Stimulated activated effector memory CD8-positive, alpha-beta T cell treated with anti-CD3 and anti-CD28 coated beads, Interleukin-12 subunit alpha, Interleukin-12 subunit beta, amount 100 ng/mL, for 72 hours (primary cell): ENCODE measurements around the gene MAST1.
A peak's percentile ranks its signal among the peaks of the same experiment; 100 is the strongest.

ENCODE experiments used
- ATAC-seq: fragments of 150-1000 bp; cut with Tn5 transposase; 2 replicates; pipeline ENCODE4 v1.10.0; 2021
- DNase-seq, 2 donors: peaks; one replicate each; pipeline ENCODE4 v3.0.0; 2021 to 2022; ENCODE audit warnings: low spot score in 2 of 2
- H3K27ac Mint-ChIP-seq: one replicate; pipeline ENCODE4 v1.8.0; 2022; ENCODE audit warnings: mild to moderate bottlenecking, mixed read lengths
- H3K36me3 Mint-ChIP-seq: one replicate; pipeline ENCODE4 v1.8.0; 2022; ENCODE audit warnings: mild to moderate bottlenecking, mixed read lengths
- H3K4me1 Mint-ChIP-seq: one replicate; pipeline ENCODE4 v1.8.0; 2022; ENCODE audit warnings: mixed read lengths
- H3K4me3 Mint-ChIP-seq: one replicate; pipeline ENCODE4 v1.8.0; 2022; ENCODE audit warnings: mild to moderate bottlenecking, mixed read lengths
- H3K9me3 Mint-ChIP-seq: one replicate; pipeline ENCODE4 v1.8.0; 2022; ENCODE audit warnings: mixed read lengths

Gene MAST1

GRCh38 chr19:12868540-12869112, 30.3 kb downstream of the MAST1 start:
- ATAC-seq (peak; percentile 4), DNase-seq (no peak)
- H3K27ac Mint-ChIP-seq, result no peak overlapping the region
- H3K4me1 Mint-ChIP-seq, result peaks cover 20% of the 10 kb centered on the region
- H3K4me3 Mint-ChIP-seq, result no peak overlapping the region
- no peaks in the 10 kb centered on the region for H3K9me3 Mint-ChIP-seq
- peaks cover 6% of the 10 kb centered on the region for H3K36me3 Mint-ChIP-seq

- Mint-ChIP-seq H3K9me3 (no peaks in the 10 kb centered on the region), H3K27ac (no peak overlapping the region), H3K4me1 (peaks cover 15% of the 10 kb centered on the region), H3K4me3 (no peak overlapping the region), H3K36me3 (peaks cover 13% of the 10 kb centered on the region)
- DNase-seq (no peak), ATAC-seq (no peak)
These were observed 33.4 kb downstream of the MAST1 start for GRCh38 chr19:12871681-12872080.

GRCh38 chr19:12872255-12872654, 33.9 kb downstream of the MAST1 start:
- Mint-ChIP-seq H3K4me1 (peaks cover 9% of the 10 kb centered on the region), H3K4me3 (no peak overlapping the region), H3K27ac (no peak overlapping the region)

GRCh38 chr19:12872941-12873890, 34.9 kb downstream of the MAST1 start:
- Mint-ChIP-seq H3K9me3 (no peaks in the 10 kb centered on the region), H3K4me1 (peaks cover 8% of the 10 kb centered on the region), H3K36me3 (peaks cover 28% of the 10 kb centered on the region), H3K27ac (no peak overlapping the region), H3K4me3 (peak overlapping the region; percentile 58)
- ATAC-seq, result peak; percentile 77
- DNase-seq, result peak in 1 of 2 donors; percentile 78

More at GRCh38 chr19:12872255-12872654, 33.9 kb downstream of the MAST1 start:
- DNase-seq (no peak), ATAC-seq (no peak)
- H3K9me3 Mint-ChIP-seq, result no peaks in the 10 kb centered on the region
- H3K36me3 Mint-ChIP-seq, result peaks cover 18% of the 10 kb centered on the region

GRCh38 chr19:12873891-12874745, 35.8 kb downstream of the MAST1 start:
- DNase-seq (no peak), ATAC-seq (no peak)
- peaks cover 8% of the 10 kb centered on the region for H3K4me1 Mint-ChIP-seq
- no peaks in the 10 kb centered on the region for H3K9me3 Mint-ChIP-seq
- peaks cover 37% of the 10 kb centered on the region for H3K36me3 Mint-ChIP-seq
- peak overlapping the region; percentile 58 for H3K4me3 Mint-ChIP-seq
- H3K27ac Mint-ChIP-seq, result no peak overlapping the region

- Mint-ChIP-seq H3K27ac (no peak overlapping the region), H3K36me3 (peaks cover 41% of the 10 kb centered on the region), H3K4me1 (peaks cover 17% of the 10 kb centered on the region), H3K9me3 (no peaks in the 10 kb centered on the region), H3K4me3 (no peak overlapping the region)
- ATAC-seq, result no peak
- DNase-seq, result no peak
These were observed 36.8 kb downstream of the MAST1 start for GRCh38 chr19:12875086-12875485.

- peak overlapping the region; percentile 81 for H3K27ac Mint-ChIP-seq
- peak overlapping the region; percentile 87 for H3K4me3 Mint-ChIP-seq
- H3K9me3 Mint-ChIP-seq, result no peaks in the 10 kb centered on the region
- peaks cover 38% of the 10 kb centered on the region for H3K4me1 Mint-ChIP-seq
- H3K36me3 Mint-ChIP-seq, result peaks cover 48% of the 10 kb centered on the region
- ATAC-seq (peak; percentile 3), DNase-seq (no peak)
These were observed 42.3 kb downstream of the MAST1 start for GRCh38 chr19:12880551-12881171.

- DNase-seq (peak; percentile 76 to 94), ATAC-seq (peak; percentile 81)
- H3K27ac Mint-ChIP-seq, result peak within 1 kb of the TSS; percentile 81
- peaks cover 39% of the 10 kb centered on the region for H3K4me1 Mint-ChIP-seq
- peak within 1 kb of the TSS; percentile 87 for H3K4me3 Mint-ChIP-seq
- H3K9me3 Mint-ChIP-seq, result no peaks in the 10 kb centered on the region
- peaks cover 45% of the 10 kb centered on the region for H3K36me3 Mint-ChIP-seq
These were observed 43.0 kb downstream of the MAST1 start, which contains the start of gene DNASE2 for GRCh38 chr19:12881172-12881808. Gene DNASE2 (minus strand): TSS chr19:12881449. CDS start chr19:12881375, 74 bp downstream.

GRCh38 chr19:12882589-12882988, 44.3 kb downstream of the MAST1 start:
- Mint-ChIP-seq H3K9me3 (no peaks in the 10 kb centered on the region), H3K36me3 (peaks cover 32% of the 10 kb centered on the region), H3K4me1 (peaks cover 43% of the 10 kb centered on the region), H3K4me3 (peak overlapping the region; percentile 87), H3K27ac (no peak overlapping the region)
- no peak for DNase-seq
- ATAC-seq, result no peak

- Mint-ChIP-seq H3K9me3 (no peaks in the 10 kb centered on the region), H3K36me3 (peaks cover 16% of the 10 kb centered on the region), H3K4me1 (peaks cover 43% of the 10 kb centered on the region), H3K4me3 (peak overlapping the region; percentile 91), H3K27ac (no peak overlapping the region)
- ATAC-seq, result no peak
- no peak for DNase-seq
These were observed 45.9 kb downstream of the MAST1 start for GRCh38 chr19:12884202-12884601.

GRCh38 chr19:12884627-12884925, 46.3 kb downstream of the MAST1 start:
- Mint-ChIP-seq H3K4me3 (peak overlapping the region; percentile 91), H3K4me1 (peaks cover 39% of the 10 kb centered on the region), H3K27ac (peak overlapping the region; percentile 92), H3K9me3 (no peaks in the 10 kb centered on the region), H3K36me3 (peaks cover 16% of the 10 kb centered on the region)
- ATAC-seq (no peak), DNase-seq (no peak)

GRCh38 chr19:12884926-12885748, 46.8 kb downstream of the MAST1 start:
- ATAC-seq (peak; percentile 78), DNase-seq (peak; percentile 81 to 95)
- H3K27ac Mint-ChIP-seq, result peak overlapping the region; percentile 92
- H3K4me1 Mint-ChIP-seq, result peaks cover 33% of the 10 kb centered on the region
- H3K9me3 Mint-ChIP-seq, result no peaks in the 10 kb centered on the region
- H3K4me3 Mint-ChIP-seq, result peak overlapping the region; percentile 91
- H3K36me3 Mint-ChIP-seq, result peaks cover 12% of the 10 kb centered on the region

- DNase-seq, result no peak
- Mint-ChIP-seq H3K36me3 (peaks cover 15% of the 10 kb centered on the region), H3K9me3 (no peaks in the 10 kb centered on the region), H3K27ac (no peak overlapping the region), H3K4me3 (peak overlapping the region; percentile 91), H3K4me1 (peaks cover 34% of the 10 kb centered on the region)
- ATAC-seq, result peak; percentile 49
These were observed 47.7 kb downstream of the MAST1 start for GRCh38 chr19:12885749-12886650.
